Small intestine (tissue), 7 donors: ENCODE data around the gene STARD13. TPM values are rescaled to one million over a fixed set of nuclear protein-coding genes. Genes with fewer than 3 reads are reported as not detected.
A peak's percentile ranks its signal among the peaks of the same experiment; 100 is the strongest.

Experiments
- DNase-seq, 2 donors: peaks; one replicate each; pipeline versions ENCODE4 v3.0.0 to v3.0.0-alpha.2; 2013
- FAIRE-seq: peaks from 2 replicates; lab custom pipeline; 2012; peaks lifted over from hg19 to GRCh38; lab: Jason Lieb, UNC
- H3K27ac ChIP-seq, 3 donors: one replicate each; pipeline ENCODE4 v1.5.1; 2013; ENCODE audit warnings: low read length in 2 of 3, mild to moderate bottlenecking in 2 of 3, control low read depth in 1 of 3, inconsistent platforms in 1 of 3, low read depth in 1 of 3, moderate library complexity in 1 of 3
- H3K27me3 ChIP-seq, 3 donors: one replicate each; pipeline ENCODE4 v1.6.1; 2013; ENCODE audit warnings: low read length in 3 of 3, inconsistent platforms in 1 of 3; ENCODE audit not compliant: control insufficient read depth in 3 of 3, insufficient read depth in 3 of 3
- H3K36me3 ChIP-seq, 3 donors: one replicate each; pipeline ENCODE4 v1.6.1; 2013; ENCODE audit warnings: low read length in 3 of 3, inconsistent platforms in 1 of 3, low read depth in 1 of 3, mild to moderate bottlenecking in 1 of 3, moderate library complexity in 1 of 3; ENCODE audit not compliant: control insufficient read depth in 3 of 3, insufficient read depth in 2 of 3
- H3K4me1 ChIP-seq, 3 donors: one replicate each; pipeline ENCODE4 v1.6.1; 2013; ENCODE audit warnings: low read length in 2 of 3, inconsistent platforms in 1 of 3, low read depth in 1 of 3, mild to moderate bottlenecking in 1 of 3, moderate library complexity in 1 of 3; ENCODE audit not compliant: control insufficient read depth in 3 of 3, insufficient read depth in 2 of 3
- H3K4me3 ChIP-seq, 3 donors: one replicate each; pipeline ENCODE4 v1.5.1; 2013; ENCODE audit warnings: low read length in 3 of 3, control low read depth in 1 of 3, inconsistent platforms in 1 of 3, low read depth in 1 of 3, mild to moderate bottlenecking in 1 of 3, moderate library complexity in 1 of 3
- H3K9me3 ChIP-seq, 2 donors: one replicate each; pipeline ENCODE4 v1.6.1; 2013; ENCODE audit warnings: low read depth in 1 of 2, low read length in 1 of 2; ENCODE audit not compliant: control insufficient read depth in 2 of 2, insufficient read depth in 1 of 2
- WGBS, 3 donors: extraction: QIAGEN DNeasy Blood & Tissue Kit; methylation state at CpG; one replicate each; pipeline ENCODE4 v1.1.7; 2013; 5-methylcytosine and 5-hydroxymethylcytosine counted together
- polyA plus RNA-seq, 4 donors: library from polyadenylated mRNA; stranded (reverse) in 3 of 4; unstranded in 1 of 4; fragments of 200-250 nt in 3 of 4; fragments of 120-200 nt in 1 of 4; gene quantifications; one replicate each; pipeline versions ENCODE4 v1.2.1 to v1.2.3, GENCODE V29; 2013
- donor health status: healthy with polysubstance abuse.
- donor health status: control.
- donor health status: control.
- donor health status: Bipolar disorder and iron deficiency.
- donor health status: healthy.

STARD13 gene
- polyA plus RNA-seq, 4 donors, result 2.2 to 15.3 (median 5.0) TPM

- peak overlapping the region; percentile 73 to 75 (median 74) for H3K27ac ChIP-seq
- H3K4me1 ChIP-seq, result peaks cover 0 to 27% (median 2%) of the 10 kb centered on the region in 3 donors
- H3K4me3 ChIP-seq, result no peak overlapping the region
- H3K9me3 ChIP-seq, result no peaks in the 10 kb centered on the region
- DNase-seq, result peak; percentile 81 to 87
- WGBS, 3 donors, result 24 to 62% (median 37%) methylated on average over 10 of the region's 10 CpGs
- FAIRE-seq, result no peak
- no peaks in the 10 kb centered on the region for H3K27me3 ChIP-seq
- H3K36me3 ChIP-seq, result no peaks in the 10 kb centered on the region
These were observed 209.3 kb downstream of the STARD13 start for GRCh38 chr13:33076001-33076992.

GRCh38 chr13:33073338-33073737 is 212.2 kb downstream of the STARD13 start:
- no peaks in the 10 kb centered on the region for H3K36me3 ChIP-seq
- no peak overlapping the region for H3K27ac ChIP-seq
- no peak for FAIRE-seq
- WGBS, 3 donors, result 18 to 70% (median 48%) methylated on average over 3 of the region's 3 CpGs
- peak in 1 of 2 donors; percentile 45 for DNase-seq
- no peaks in the 10 kb centered on the region for H3K9me3 ChIP-seq
- no peak overlapping the region for H3K4me3 ChIP-seq
- H3K27me3 ChIP-seq, result no peaks in the 10 kb centered on the region
- H3K4me1 ChIP-seq, result peaks cover 0 to 27% (median 2%) of the 10 kb centered on the region in 3 donors

GRCh38 chr13:33072759-33073158 is 212.8 kb downstream of the STARD13 start:
- no peaks in the 10 kb centered on the region for H3K27me3 ChIP-seq
- WGBS, 3 donors, result 95 to 100% (median 96%) methylated on average over 1 of the region's 1 CpG
- H3K27ac ChIP-seq, result no peak overlapping the region
- FAIRE-seq (no peak), DNase-seq (no peak)
- peaks cover 0 to 27% (median 2%) of the 10 kb centered on the region in 3 donors for H3K4me1 ChIP-seq
- H3K36me3 ChIP-seq, result no peaks in the 10 kb centered on the region
- no peak overlapping the region for H3K4me3 ChIP-seq
- no peaks in the 10 kb centered on the region for H3K9me3 ChIP-seq

GRCh38 chr13:33072282-33072681 is 213.3 kb downstream of the STARD13 start:
- 90 to 97% (median 90%) methylated on average over 2 of the region's 2 CpGs for WGBS, 3 donors
- Histone ChIP-seq H3K4me1 (peaks cover 0 to 27% (median 2%) of the 10 kb centered on the region in 3 donors), H3K27me3 (no peaks in the 10 kb centered on the region), H3K36me3 (no peaks in the 10 kb centered on the region), H3K4me3 (no peak overlapping the region), H3K27ac (no peak overlapping the region), H3K9me3 (no peaks in the 10 kb centered on the region)
- no peak for DNase-seq
- FAIRE-seq, result no peak

GRCh38 chr13:33070713-33071112 is 214.8 kb downstream of the STARD13 start:
- Histone ChIP-seq H3K4me1 (peaks cover 0 to 17% (median 2%) of the 10 kb centered on the region in 3 donors), H3K27me3 (no peaks in the 10 kb centered on the region), H3K4me3 (no peak overlapping the region), H3K36me3 (peaks cover 0 to 5% (median 0%) of the 10 kb centered on the region in 3 donors), H3K9me3 (no peaks in the 10 kb centered on the region), H3K27ac (no peak overlapping the region)
- FAIRE-seq (no peak), DNase-seq (no peak)
- 65 to 79% (median 73%) methylated on average over 2 of the region's 2 CpGs for WGBS, 3 donors

- H3K36me3 ChIP-seq, result peaks cover 0 to 5% (median 0%) of the 10 kb centered on the region in 3 donors
- H3K4me3 ChIP-seq, result no peak overlapping the region
- no peaks in the 10 kb centered on the region for H3K27me3 ChIP-seq
- no peaks in the 10 kb centered on the region for H3K9me3 ChIP-seq
- FAIRE-seq (no peak), DNase-seq (no peak)
- no peak overlapping the region for H3K27ac ChIP-seq
- peaks cover 0 to 5% (median 2%) of the 10 kb centered on the region in 3 donors for H3K4me1 ChIP-seq
- WGBS, 3 donors, result 80 to 87% (median 86%) methylated on average over 2 of the region's 2 CpGs
These were observed 216.2 kb downstream of the STARD13 start for GRCh38 chr13:33069365-33069764.

GRCh38 chr13:33066329-33066728 is 219.2 kb downstream of the STARD13 start:
- Histone ChIP-seq H3K36me3 (peaks cover 0 to 8% (median 0%) of the 10 kb centered on the region in 3 donors), H3K4me3 (no peak overlapping the region), H3K27ac (no peak overlapping the region), H3K4me1 (no peaks in the 10 kb centered on the region), H3K27me3 (no peaks in the 10 kb centered on the region), H3K9me3 (no peaks in the 10 kb centered on the region)
- WGBS, 3 donors, result 95 to 96% (median 95%) methylated on average over 18 of the region's 18 CpGs
- no peak for FAIRE-seq
- no peak for DNase-seq

GRCh38 chr13:33060815-33061214 is 224.7 kb downstream of the STARD13 start:
- FAIRE-seq, result no peak
- no peak for DNase-seq
- H3K4me1 ChIP-seq, result no peaks in the 10 kb centered on the region
- H3K9me3 ChIP-seq, result no peaks in the 10 kb centered on the region
- H3K27ac ChIP-seq, result no peak overlapping the region
- H3K27me3 ChIP-seq, result no peaks in the 10 kb centered on the region
- H3K36me3 ChIP-seq, result peaks cover 0 to 9% (median 0%) of the 10 kb centered on the region in 3 donors
- no peak overlapping the region for H3K4me3 ChIP-seq
- WGBS, 3 donors, result 92 to 95% (median 92%) methylated on average over 15 of the region's 15 CpGs
